NCI-H774 (cell line): ENCODE data around the gene GLT8D2.

Experiments used
- DNase-seq: peaks from one replicate; lab custom pipeline; 2025; lab: John Stamatoyannopoulos, UW

Gene GLT8D2

GRCh38 chr12:103948746-103949406 is 101.1 kb downstream of the GLT8D2 start:
- DNase-seq, result no peak

GRCh38 chr12:103947871-103948555 is 102.0 kb downstream of the GLT8D2 start:
- no peak for DNase-seq

- no peak for DNase-seq
These were observed 105.0 kb downstream of the GLT8D2 start for GRCh38 chr12:103944964-103945363.
